HL-60/S4 (cell line): ENCODE results near the gene ARHGEF40.
"Not testable (repeated sequence)": the region's sequence is repeated elsewhere in the genome, so short reads cannot be mapped to it uniquely, and the experiment has no call there.

Experiments
- in situ Hi-C: fragments of 300-500 bp; cut with MboI; formaldehyde crosslinking; loops from 2 replicates; pipeline ENCODE4 v1.14.3; 2022; ENCODE audit warnings: low sequenced_read_pairs

Gene ARHGEF40

GRCh38 chr14:21039585-21040369, 30.3 kb upstream of the ARHGEF40 start:
- in situ Hi-C loops: no loop called here

- in situ Hi-C loops: no loop called here
These were observed 29.7 kb upstream of the ARHGEF40 start for GRCh38 chr14:21040370-21040925.

- in situ Hi-C loops: not testable (repeated sequence)
These were observed 29.2 kb upstream of the ARHGEF40 start for GRCh38 chr14:21040941-21041340.

GRCh38 chr14:21041676-21042433, 28.2 kb upstream of the ARHGEF40 start, which contains the start of gene RNASE7:
RNASE7 (plus strand) TSS chr14:21042362; CDS start chr14:21042993, 631 bp downstream.
- in situ Hi-C loops: no loop called here

DNA sequence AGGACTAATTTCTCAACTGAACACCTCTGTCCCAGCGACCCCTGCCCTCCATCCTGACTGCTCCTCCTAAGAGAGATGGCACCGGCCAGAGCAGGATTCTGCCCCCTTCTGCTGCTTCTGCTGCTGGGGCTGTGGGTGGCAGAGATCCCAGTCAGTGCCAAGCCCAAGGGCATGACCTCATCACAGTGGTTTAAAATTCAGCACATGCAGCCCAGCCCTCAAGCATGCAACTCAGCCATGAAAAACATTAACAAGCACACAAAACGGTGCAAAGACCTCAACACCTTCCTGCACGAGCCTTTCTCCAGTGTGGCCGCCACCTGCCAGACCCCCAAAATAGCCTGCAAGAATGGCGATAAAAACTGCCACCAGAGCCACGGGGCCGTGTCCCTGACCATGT, 27.2 kb upstream of the ARHGEF40 start:
- in situ Hi-C loops: no loop called here

- in situ Hi-C loops: no loop called here
These were observed 26.6 kb upstream of the ARHGEF40 start for GRCh38 chr14:21043387-21043973.

DNA sequence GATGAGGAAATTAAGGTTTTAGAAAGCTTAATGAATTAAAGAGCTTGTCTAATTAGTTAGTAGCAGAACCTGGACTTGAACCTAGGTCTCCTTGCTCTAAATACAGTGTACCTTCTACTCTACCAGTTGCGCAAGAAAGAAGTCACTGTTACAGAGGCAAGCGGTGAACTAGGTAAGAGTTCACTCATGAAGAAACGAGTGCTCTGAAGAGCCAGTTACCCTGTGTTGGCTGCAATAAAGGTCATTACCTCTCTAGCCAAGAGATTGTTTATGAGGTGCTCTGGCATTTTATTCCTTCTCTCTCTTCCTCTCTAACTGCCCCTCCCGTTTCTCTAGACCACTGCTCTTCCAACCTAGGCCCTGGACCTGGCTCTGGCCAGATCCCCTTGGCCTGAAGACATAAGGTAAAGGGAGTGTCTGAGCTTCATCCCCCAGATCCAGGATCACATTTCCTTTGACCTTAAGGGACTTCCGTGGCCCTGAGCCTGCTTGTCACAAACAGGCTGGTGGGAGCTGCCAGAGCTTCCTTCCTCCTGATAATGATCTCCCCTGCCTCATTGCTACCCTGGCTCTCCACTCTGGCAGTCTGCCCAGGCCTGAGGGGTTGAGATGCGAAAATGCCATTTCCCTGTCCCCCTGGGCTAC, 26.0 kb upstream of the ARHGEF40 start:
- in situ Hi-C loops: no loop called here

GRCh38 chr14:21047378-21047781, 22.7 kb upstream of the ARHGEF40 start:
- in situ Hi-C loops: no loop called here

- in situ Hi-C loops: no loop called here
These were observed 21.5 kb upstream of the ARHGEF40 start for GRCh38 chr14:21048638-21049037.

GRCh38 chr14:21049271-21049673, 20.8 kb upstream of the ARHGEF40 start:
- in situ Hi-C loops: no loop called here

GRCh38 chr14:21050597-21050996, 19.5 kb upstream of the ARHGEF40 start:
- in situ Hi-C loops: no loop called here

GRCh38 chr14:21053184-21054122, 16.7 kb upstream of the ARHGEF40 start:
- in situ Hi-C loops: no loop called here

DNA sequence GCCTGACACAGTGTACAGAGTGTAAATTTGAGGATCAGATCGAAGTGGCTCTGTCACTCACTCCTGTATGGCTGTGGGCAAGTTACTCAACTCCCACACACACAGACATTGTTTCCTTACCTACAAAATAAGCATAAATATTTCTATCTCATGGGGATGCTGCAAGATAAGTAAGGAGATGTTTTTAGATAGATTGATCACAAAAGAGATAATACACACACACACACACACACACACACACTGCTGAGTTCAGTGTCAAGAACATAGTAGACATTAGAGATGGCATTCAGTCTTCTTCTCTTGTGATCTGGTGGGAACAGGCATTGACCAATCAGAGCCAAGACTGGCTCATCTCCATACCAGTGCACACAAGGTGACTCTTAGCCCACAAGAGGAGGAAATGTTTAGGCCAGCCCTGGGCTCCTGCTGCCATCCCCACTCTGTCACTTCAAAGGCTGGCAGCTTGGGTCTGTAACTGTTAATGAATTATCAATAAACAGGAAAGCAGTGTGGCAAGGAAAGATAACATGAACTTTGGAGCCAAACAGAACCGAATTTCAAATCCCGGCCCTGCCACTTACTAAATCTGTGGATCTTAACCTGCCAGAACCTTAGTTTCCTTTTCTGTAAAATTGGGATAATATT, 15.9 kb upstream of the ARHGEF40 start:
- in situ Hi-C loops: no loop called here

DNA sequence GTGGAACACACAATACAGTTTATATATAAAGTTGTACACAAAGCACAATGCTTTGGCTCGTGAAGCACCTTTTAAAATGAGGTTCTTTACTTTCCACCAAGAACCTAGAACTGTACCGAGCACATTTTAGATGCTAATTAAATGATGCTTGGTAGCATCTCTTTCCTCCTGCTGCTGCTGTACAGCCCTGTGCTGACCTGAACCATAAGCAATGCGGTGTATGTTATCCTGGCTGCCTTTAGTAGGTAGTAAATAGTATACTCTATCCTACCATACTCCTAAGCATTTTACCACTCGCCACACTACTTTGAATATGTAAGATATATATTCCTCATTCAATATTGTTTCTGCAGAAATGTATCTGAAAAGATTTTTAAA, 15.3 kb upstream of the ARHGEF40 start:
- in situ Hi-C loops: no loop called here

GRCh38 chr14:21055432-21056117, 14.5 kb upstream of the ARHGEF40 start:
- in situ Hi-C loops: no loop called here

DNA sequence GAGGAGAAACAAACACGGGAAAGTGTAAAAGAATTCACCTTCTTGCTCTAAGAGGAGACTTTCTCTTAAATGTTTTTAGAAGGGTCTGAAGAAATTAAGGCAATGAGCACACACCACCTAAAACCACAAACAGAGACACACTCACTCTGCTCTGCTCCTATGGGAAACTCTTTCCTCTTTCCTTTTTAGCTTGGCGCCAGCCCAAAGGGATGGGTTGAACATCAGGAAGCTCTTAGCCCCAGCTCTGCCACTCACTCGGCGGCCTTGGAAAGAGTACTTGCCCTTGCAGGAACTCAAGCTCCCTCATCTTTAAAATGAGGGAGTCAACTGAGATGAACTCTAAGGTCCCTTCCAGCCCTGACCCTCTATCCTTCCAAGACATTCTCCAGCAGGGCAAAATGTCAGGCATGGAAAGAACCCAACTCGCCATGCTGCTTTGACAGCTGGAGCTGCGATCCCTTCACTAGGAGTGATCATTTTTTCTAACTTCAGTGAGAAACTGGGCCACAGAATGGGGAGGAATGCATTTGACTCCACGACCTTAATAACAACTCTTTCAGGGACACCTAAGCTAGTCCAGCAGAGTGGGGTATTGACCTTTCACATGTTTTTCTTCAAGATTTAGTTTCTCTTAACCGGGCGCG, 13.5 kb upstream of the ARHGEF40 start:
- in situ Hi-C loops: no loop called here

DNA sequence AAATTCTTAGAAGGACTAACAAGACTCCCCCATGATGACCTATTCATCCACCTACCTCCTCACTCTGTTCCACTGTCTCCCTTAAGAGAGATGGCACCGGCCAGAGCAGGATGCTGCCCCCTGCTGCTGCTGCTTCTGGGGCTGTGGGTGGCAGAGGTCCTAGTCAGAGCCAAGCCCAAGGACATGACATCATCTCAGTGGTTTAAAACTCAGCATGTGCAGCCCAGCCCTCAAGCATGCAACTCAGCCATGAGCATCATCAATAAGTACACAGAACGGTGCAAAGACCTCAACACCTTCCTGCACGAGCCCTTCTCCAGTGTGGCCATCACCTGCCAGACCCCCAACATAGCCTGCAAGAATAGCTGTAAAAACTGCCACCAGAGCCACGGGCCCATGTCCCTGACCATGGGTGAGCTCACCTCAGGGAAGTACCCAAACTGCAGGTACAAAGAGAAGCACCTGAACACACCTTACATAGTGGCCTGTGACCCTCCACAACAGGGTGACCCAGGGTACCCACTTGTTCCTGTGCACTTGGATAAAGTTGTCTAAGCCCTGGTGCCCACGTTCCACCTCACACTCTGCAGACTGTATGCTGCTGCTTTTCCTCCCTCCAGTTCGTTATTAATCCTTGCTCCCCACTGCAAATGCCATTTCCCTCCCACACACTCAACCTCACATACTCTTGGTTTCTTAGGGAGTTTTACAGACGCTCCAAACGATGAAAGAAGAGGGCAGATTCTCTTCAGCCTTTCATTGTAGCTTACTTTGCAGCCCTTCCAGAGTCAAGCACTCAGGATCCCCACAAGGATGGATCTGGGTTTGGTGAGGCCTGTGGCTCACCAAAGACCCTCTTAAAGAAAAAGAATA, 12.1 kb upstream of the ARHGEF40 start, which contains the start of gene RNASE8:
Gene RNASE8 (plus strand): TSS at position 20 of the 873 bp plus-strand sequence. CDS start 71 bp downstream, at position 91.
- in situ Hi-C loops: no loop called here
